K562 (cell line): ENCODE results near the gene TBX1. TPM values are rescaled to one million over a fixed set of nuclear protein-coding genes. Genes with fewer than 3 reads are reported as not detected.
A peak's percentile ranks its signal among the peaks of the same experiment; 100 is the strongest.

Experiments
- ARID1B ChIP-seq: fragments of 450-650 bp; IDR thresholded peaks from 2 replicates; pipeline ENCODE4 v1.6.1; 2016; ENCODE audit warnings: antibody characterized with exemption, mild to moderate bottlenecking, inconsistent platforms
- CEBPB ChIP-seq: fragments of 450-650 bp; IDR thresholded peaks from 2 replicates; pipeline ENCODE4 v1.6.1; 2016; ENCODE audit warnings: missing genetic modification characterization, missing compliant biosample characterization
- CGGBP1 ChIP-seq: fragments of 250-450 bp; sonication (Bioruptor Pico); IDR thresholded peaks from 2 replicates; pipeline ENCODE4 v1.9.0; 2021; ENCODE audit warnings: mild to moderate bottlenecking
- CTCF ChIP-seq, 3 experiments: IDR thresholded peaks in 2 of 3; conservative IDR thresholded peaks in 1 of 3; 2 replicates each; pipeline ENCODE4 v1.5.1; 2011 to 2012; ENCODE audit warnings: low read length in 3 of 3, mild to moderate bottlenecking in 3 of 3, control low read depth in 2 of 3, improper control_type of control experiment in 1 of 3, inconsistent platforms in 1 of 3, low read depth in 1 of 3, mixed read lengths in 1 of 3, moderate library complexity in 1 of 3; ENCODE audit not compliant: insufficient read depth in 2 of 3
- E4F1 ChIP-seq: fragments of 250-450 bp; sonication (Bioruptor Pico); IDR thresholded peaks from 2 replicates; pipeline ENCODE4 v1.5.0; 2021; ENCODE audit warnings: mild to moderate bottlenecking, borderline replicate concordance
- KDM2B ChIP-seq: fragments of 250-450 bp; sonication (Bioruptor Pico); IDR thresholded peaks from 2 replicates; pipeline ENCODE4 v1.8.0; 2021; ENCODE audit warnings: mild to moderate bottlenecking, moderate library complexity
- MIER1 ChIP-seq: fragments of 450-650 bp; IDR thresholded peaks from 2 replicates; pipeline ENCODE4 v1.6.1; 2016; ENCODE audit warnings: antibody characterized with exemption, mild to moderate bottlenecking, low read depth
- NR2C2 ChIP-seq, 2 experiments: fragments of 200-800 bp in 1 of 2; sonication (Bioruptor generic) in 1 of 2; sonication (generic) in 1 of 2; formaldehyde crosslinking in 1 of 2; IDR thresholded peaks; 2 replicates each; pipeline versions ENCODE4 v1.6.1 to v1.8.0; 2016 to 2022; ENCODE audit warnings: mild to moderate bottlenecking in 1 of 2, missing compliant biosample characterization in 1 of 2, missing genetic modification characterization in 1 of 2, missing genetic modification reagents in 1 of 2
- RBBP5 ChIP-seq: fragments of 200-600 bp; sonication (generic); IDR thresholded peaks from 2 replicates; pipeline ENCODE4 v1.6.1; 2012; ENCODE audit warnings: borderline replicate concordance, mild to moderate bottlenecking, low read length, control low read depth, inconsistent platforms; ENCODE audit not compliant: insufficient read depth, poor library complexity, severe bottlenecking
- RERE ChIP-seq: sonication (generic); formaldehyde crosslinking; IDR thresholded peaks from 2 replicates; pipeline ENCODE4 v1.8.0; 2023; ENCODE audit warnings: missing genetic modification reagents, mild to moderate bottlenecking, borderline replicate concordance
- TBP ChIP-seq: optimal IDR thresholded peaks from 2 replicates; pipeline ENCODE3; 2011; ENCODE audit warnings: low read depth, low read length, improper control_type of control experiment
- ZC3H4 ChIP-seq: sonication (generic); formaldehyde crosslinking; IDR thresholded peaks from 2 replicates; pipeline ENCODE4 v1.9.0; 2021; ENCODE audit warnings: missing genetic modification reagents, borderline replicate concordance
- ZFP91 ChIP-seq: sonication (generic); formaldehyde crosslinking; IDR thresholded peaks from 2 replicates; pipeline ENCODE4 v1.8.0; 2022; ENCODE audit warnings: mild to moderate bottlenecking, missing genetic modification reagents
- ZNF3 ChIP-seq: fragments of 250-450 bp; sonication (Bioruptor Pico); IDR thresholded peaks from 2 replicates; pipeline ENCODE4 v1.5.0; 2021; ENCODE audit warnings: mild to moderate bottlenecking, moderate library complexity
- ZNF766 ChIP-seq: fragments of 200-800 bp; sonication (Bioruptor generic); conservative IDR thresholded peaks from 2 replicates; pipeline ENCODE4 v1.6.1; 2016; ENCODE audit warnings: missing genetic modification characterization, missing compliant biosample characterization
- polyA plus RNA-seq, 8 experiments: library from polyadenylated mRNA; depleted of rRNA in 4 of 8; stranded (reverse) in 5 of 8; unstranded in 3 of 8; fragments of >200 nt; fragmentation: Nextera tagmentation in 2 of 8; fragmentation: Illumina TruSeq in 1 of 8; extraction: Ambion mirVana in 2 of 8; extraction: Trizol in 1 of 8; gene quantifications; 2 replicates each; pipeline versions ENCODE4 v1.2.1 to v1.2.3, GENCODE V29; 2011 to 2014; ENCODE audit warnings: inconsistent platforms in 1 of 8, missing spikeins in 1 of 8
- total RNA-seq, 7 experiments: library from RNA; depleted of rRNA in 6 of 7; stranded (reverse); fragments of >200 nt in 6 of 7; fragmentation: Illumina TruSeq in 2 of 7; extraction: Trizol in 2 of 7; gene quantifications; 2 replicates each; pipeline versions ENCODE4 v1.2.1 to v1.2.3, GENCODE V29; 2011 to 2021; ENCODE audit warnings: low replicate concordance in 1 of 7

The TBX1 gene
- total and polyA plus RNA-seq, 9 of the 15 experiments (the other 6 are each of a cell fraction or from before 2014, with no cell fraction given) = 0.07 to 35.0 (median 3.9) TPM

GRCh38 chr22:19713650-19714311 is 46.8 kb upstream of the TBX1 start (continued):
- TF ChIP-seq RERE (no peak), RBBP5 (no peak), CTCF (IDR thresholded peaks at IDR 0.05 in 2 of 3, conservative IDR thresholded peaks at IDR 0.05 in 1 of 3; ENCODE audit: insufficient read depth in 2 of 3, low read depth in 1 of 3, low read length in 3 of 3) (no peak), NR2C2 (CRISPR knock-in tag; IDR thresholded peaks at IDR 0.05) (no peak), NR2C2 (tag; IDR thresholded peaks at IDR 0.05) (no peak), ARID1B (no peak), ZNF3 (CRISPR knock-in tag) (no peak), CEBPB (tag) (no peak), ZC3H4 (CRISPR knock-in tag) (no peak), MIER1 (no peak), ZNF766 (CRISPR knock-in tag) (no peak), KDM2B (peak; percentile 87), ZFP91 (CRISPR knock-in tag) (no peak), TBP (peak; percentile 8), CGGBP1 (CRISPR knock-in tag) (no peak), E4F1 (no peak)
